SK-N-SH (cell line): ENCODE results near the gene ST3GAL6. TPM values are rescaled to one million over a fixed set of nuclear protein-coding genes. Genes with fewer than 3 reads are reported as not detected.

Experiments used
- CTCF ChIA-PET: fragments of 300-600, 350-600 bp; formaldehyde crosslinking; extraction: SDS; loops from one replicate; lab custom pipeline; 2021; lab: Yijun Ruan, JAX
- POLR2A ChIA-PET: fragments of 350-600 bp; sonication (Branson Sonifier 250); formaldehyde crosslinking; extraction: SDS; loops from one replicate; lab custom pipeline; 2020; ENCODE audit warnings: antibody characterized with exemption, inconsistent platforms; lab: Yijun Ruan, JAX
- DNase-seq: peaks from one replicate; pipeline ENCODE4 v3.0.0; 2012
- H2AFZ ChIP-seq: fragments of 200-600 bp; sonication (generic); 2 replicates; pipeline ENCODE4 v1.8.1; 2016; ENCODE audit warnings: antibody characterized with exemption, mild to moderate bottlenecking, low read depth
- H3F3A ChIP-seq: fragments of 200-600 bp; sonication (generic); replicated peaks from 2 replicates; pipeline ENCODE3; 2016; ENCODE audit warnings: antibody characterized with exemption, mild to moderate bottlenecking; ENCODE audit not compliant: insufficient read depth
- H3K27ac ChIP-seq, 2 experiments: fragments of 200-500 bp in 1 of 2; fragments of 200-600 bp in 1 of 2; sonication (Bioruptor generic) in 1 of 2; sonication (generic), shearing (Covaris generic) in 1 of 2; 2 replicates each; pipeline versions ENCODE4 v1.5.1 to v1.6.1; 2014 to 2016; ENCODE audit warnings: low read depth in 2 of 2, inconsistent platforms in 1 of 2, low read length in 1 of 2, mild to moderate bottlenecking in 1 of 2, mixed read lengths in 1 of 2
- H3K27me3 ChIP-seq: fragments of 200-600 bp; sonication (generic), shearing (Covaris generic); 2 replicates; pipeline ENCODE4 v1.6.1; 2016; ENCODE audit warnings: mixed run types; ENCODE audit not compliant: insufficient read depth
- H3K36me3 ChIP-seq, 2 experiments: fragments of 200-500 bp in 1 of 2; fragments of 200-600 bp in 1 of 2; sonication (Bioruptor generic) in 1 of 2; sonication (generic) in 1 of 2; replicated peaks in 1 of 2; 2 replicates each; pipeline versions ENCODE3 to v1.5.1; 2014 to 2016; ENCODE audit warnings: low read length in 1 of 2, mild to moderate bottlenecking in 1 of 2; ENCODE audit not compliant: insufficient read depth in 2 of 2, control insufficient read depth in 1 of 2
- H3K4me1 ChIP-seq, 2 experiments: fragments of 200-500 bp in 1 of 2; fragments of 200-600 bp in 1 of 2; sonication (Bioruptor generic) in 1 of 2; sonication (generic), shearing (Covaris generic) in 1 of 2; 2 replicates each; pipeline versions ENCODE4 v1.5.1 to v1.6.1; 2014 to 2016; ENCODE audit warnings: low read depth in 1 of 2, low read length in 1 of 2, mixed run types in 1 of 2; ENCODE audit not compliant: insufficient read depth in 2 of 2, control insufficient read depth in 1 of 2
- H3K4me2 ChIP-seq: fragments of 200-600 bp; sonication (generic), shearing (Covaris generic); 2 replicates; pipeline ENCODE4 v1.6.1; 2017; ENCODE audit warnings: mixed run types
- H3K4me3 ChIP-seq, 2 experiments: fragments of 200-500 bp in 1 of 2; fragments of 200-600 bp in 1 of 2; sonication (Bioruptor generic) in 1 of 2; sonication (generic), shearing (Covaris generic) in 1 of 2; 2 replicates each; pipeline versions ENCODE4 v1.5.1 to v1.8.1; 2014 to 2016; ENCODE audit warnings: low read depth in 2 of 2, inconsistent platforms in 1 of 2, low read length in 1 of 2, mild to moderate bottlenecking in 1 of 2, mixed read lengths in 1 of 2, moderate library complexity in 1 of 2
- H3K79me2 ChIP-seq: fragments of 200-600 bp; sonication (generic); 2 replicates; pipeline ENCODE4 v1.8.1; 2017; ENCODE audit warnings: mild to moderate bottlenecking; ENCODE audit not compliant: insufficient read depth
- H3K9ac ChIP-seq: fragments of 200-600 bp; sonication (generic); 2 replicates; pipeline ENCODE4 v1.6.1; 2017; ENCODE audit warnings: mixed run types
- H3K9me2 ChIP-seq: fragments of 200-600 bp; sonication (generic); 2 replicates; pipeline ENCODE4 v1.6.1; 2017; ENCODE audit warnings: mixed run types
- H3K9me3 ChIP-seq: fragments of 200-600 bp; sonication (generic); 2 replicates; pipeline ENCODE4 v1.6.1; 2017; ENCODE audit warnings: mixed run types, mild to moderate bottlenecking, moderate library complexity
- H4K20me1 ChIP-seq: fragments of 200-600 bp; sonication (generic); 2 replicates; pipeline ENCODE4 v1.6.1; 2017; ENCODE audit warnings: mild to moderate bottlenecking, mixed run types; ENCODE audit not compliant: insufficient read depth
- EZH2phosphoT487 ChIP-seq: fragments of 200-600 bp; sonication (generic); IDR thresholded peaks from 2 replicates; pipeline ENCODE4 v1.6.1; 2017; ENCODE audit warnings: low read depth, mixed run types, mild to moderate bottlenecking, antibody characterized with exemption, moderate library complexity, borderline replicate concordance
- GATA2 ChIP-seq: sonication (generic); formaldehyde crosslinking; IDR thresholded peaks from 2 replicates; pipeline ENCODE4 v1.5.0; 2020; ENCODE audit warnings: mild to moderate bottlenecking, missing genetic modification reagents
- MEF2A ChIP-seq: IDR thresholded peaks from 2 replicates; pipeline ENCODE4 v1.4.0; 2012; ENCODE audit warnings: low read depth, borderline replicate concordance
- NFIC ChIP-seq: IDR thresholded peaks from 2 replicates; pipeline ENCODE4 v1.4.0; 2012; ENCODE audit warnings: borderline replicate concordance
- NRF1 ChIP-seq: IDR thresholded peaks from 2 replicates; pipeline ENCODE4 v1.6.1; 2012; ENCODE audit warnings: low read depth, mild to moderate bottlenecking, low read length
- RAD21 ChIP-seq: IDR thresholded peaks from 2 replicates; pipeline ENCODE4 v1.6.1; 2012; ENCODE audit warnings: mild to moderate bottlenecking, low read length
- RFX5 ChIP-seq: IDR thresholded peaks from 2 replicates; pipeline ENCODE4 v1.6.1; 2012; ENCODE audit warnings: mild to moderate bottlenecking, improper control_type of control experiment, low read length
- SIN3A ChIP-seq: IDR thresholded peaks from 2 replicates; pipeline ENCODE4 v1.6.1; 2012; ENCODE audit warnings: low read depth, mild to moderate bottlenecking, low read length, moderate library complexity, borderline replicate concordance
- SMC3 ChIP-seq: IDR thresholded peaks from 2 replicates; pipeline ENCODE4 v1.6.1; 2012; ENCODE audit warnings: low read depth, low read length, improper control_type of control experiment
- TAF1 ChIP-seq: IDR thresholded peaks from 2 replicates; pipeline ENCODE4 v1.6.1; 2012; ENCODE audit warnings: low read depth, mild to moderate bottlenecking, low read length, moderate library complexity, borderline replicate concordance
- YY1 ChIP-seq: IDR thresholded peaks from 2 replicates; pipeline ENCODE4 v1.4.0; 2012; ENCODE audit warnings: low read depth, mild to moderate bottlenecking
- WGBS: methylation state at CpG from one replicate; pipeline ENCODE4 v1.1.6; 2017; ENCODE audit warnings: low lambda C conversion rate; 5-methylcytosine and 5-hydroxymethylcytosine counted together
- polyA plus RNA-seq, 3 experiments: library from polyadenylated mRNA; depleted of rRNA; stranded (reverse); fragments of >200 nt; gene quantifications; 2 replicates each; pipeline ENCODE4 v1.2.3, GENCODE V29; 2012
- TF ChIP-seq, protein P1 (sequence below): IDR thresholded peaks from 2 replicates; pipeline ENCODE4 v1.6.1; 2012; ENCODE audit warnings: mild to moderate bottlenecking, low read depth, low read length, moderate library complexity
- TF ChIP-seq, protein P2 (sequence below): IDR thresholded peaks from 2 replicates; pipeline ENCODE4; 2012

The ST3GAL6 gene
- polyA plus RNA-seq, 1 of the 3 experiments (the other 2 are of a cell fraction) = 16.3 TPM

DNA sequence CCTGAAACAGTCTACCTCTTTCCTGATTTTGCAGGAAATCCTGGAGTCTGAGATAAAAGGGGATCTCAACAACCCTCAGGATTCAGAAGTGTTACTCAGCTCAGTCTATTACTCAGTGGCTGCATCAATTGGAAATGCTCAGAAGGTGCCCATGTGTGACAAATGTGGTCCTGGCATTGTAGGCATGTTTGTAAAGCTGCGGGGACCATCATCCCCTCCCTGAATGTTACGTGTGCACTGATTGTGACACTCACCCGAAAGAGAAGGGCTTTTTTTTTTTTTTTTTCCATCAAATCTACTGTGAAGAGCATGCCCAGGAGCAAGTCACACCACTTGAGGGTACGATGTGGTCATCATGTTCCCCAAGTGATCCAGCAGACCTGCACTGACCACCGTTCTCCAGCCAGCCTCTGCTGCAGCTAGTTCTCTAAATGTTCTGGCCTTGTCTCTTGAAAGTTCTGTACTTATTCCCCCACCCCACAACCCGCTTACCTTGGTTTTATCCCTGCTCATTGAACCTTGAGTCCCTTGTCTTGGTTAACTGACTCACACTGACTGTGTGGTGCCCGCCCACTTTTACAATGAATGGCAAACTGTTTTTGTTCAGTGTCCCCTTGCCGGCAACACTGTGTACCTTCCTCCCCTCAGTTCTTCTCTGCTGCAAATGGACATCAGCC, 19.8 kb downstream of the ST3GAL6 start:
- no peak for DNase-seq
- H3K79me2 ChIP-seq = no peaks in the 10 kb centered on the region
- no peak overlapping the region for H3K9ac ChIP-seq
- no peak overlapping the region for H2AFZ ChIP-seq
- no peak overlapping the region for H3K4me2 ChIP-seq
- no peaks in the 10 kb centered on the region for H3K27me3 ChIP-seq
- no peaks in the 10 kb centered on the region for H3K9me2 ChIP-seq
- H3K9me3 ChIP-seq = no peaks in the 10 kb centered on the region
- 94% methylated on average over 6 of the region's 8 CpGs for WGBS
- H3K4me3 ChIP-seq = no peak overlapping the region
- H4K20me1 ChIP-seq = no peaks in the 10 kb centered on the region
- POLR2A ChIA-PET = no interaction called here
- H3F3A ChIP-seq = peaks cover 53% of the 10 kb centered on the region
- TF ChIP-seq RAD21 (no peak), SMC3 (no peak)
- TF ChIP-seq, protein P1, sequence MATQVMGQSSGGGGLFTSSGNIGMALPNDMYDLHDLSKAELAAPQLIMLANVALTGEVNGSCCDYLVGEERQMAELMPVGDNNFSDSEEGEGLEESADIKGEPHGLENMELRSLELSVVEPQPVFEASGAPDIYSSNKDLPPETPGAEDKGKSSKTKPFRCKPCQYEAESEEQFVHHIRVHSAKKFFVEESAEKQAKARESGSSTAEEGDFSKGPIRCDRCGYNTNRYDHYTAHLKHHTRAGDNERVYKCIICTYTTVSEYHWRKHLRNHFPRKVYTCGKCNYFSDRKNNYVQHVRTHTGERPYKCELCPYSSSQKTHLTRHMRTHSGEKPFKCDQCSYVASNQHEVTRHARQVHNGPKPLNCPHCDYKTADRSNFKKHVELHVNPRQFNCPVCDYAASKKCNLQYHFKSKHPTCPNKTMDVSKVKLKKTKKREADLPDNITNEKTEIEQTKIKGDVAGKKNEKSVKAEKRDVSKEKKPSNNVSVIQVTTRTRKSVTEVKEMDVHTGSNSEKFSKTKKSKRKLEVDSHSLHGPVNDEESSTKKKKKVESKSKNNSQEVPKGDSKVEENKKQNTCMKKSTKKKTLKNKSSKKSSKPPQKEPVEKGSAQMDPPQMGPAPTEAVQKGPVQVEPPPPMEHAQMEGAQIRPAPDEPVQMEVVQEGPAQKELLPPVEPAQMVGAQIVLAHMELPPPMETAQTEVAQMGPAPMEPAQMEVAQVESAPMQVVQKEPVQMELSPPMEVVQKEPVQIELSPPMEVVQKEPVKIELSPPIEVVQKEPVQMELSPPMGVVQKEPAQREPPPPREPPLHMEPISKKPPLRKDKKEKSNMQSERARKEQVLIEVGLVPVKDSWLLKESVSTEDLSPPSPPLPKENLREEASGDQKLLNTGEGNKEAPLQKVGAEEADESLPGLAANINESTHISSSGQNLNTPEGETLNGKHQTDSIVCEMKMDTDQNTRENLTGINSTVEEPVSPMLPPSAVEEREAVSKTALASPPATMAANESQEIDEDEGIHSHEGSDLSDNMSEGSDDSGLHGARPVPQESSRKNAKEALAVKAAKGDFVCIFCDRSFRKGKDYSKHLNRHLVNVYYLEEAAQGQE = no peak
- TF ChIP-seq, all 33 proteins: peak for 0
- CTCF ChIA-PET = no interaction called here
- Histone ChIP-seq H3K4me1 (peaks cover 3 to 46% of the 10 kb centered on the region in 2 experiments), H3K36me3 (peaks cover 0 to 54% of the 10 kb centered on the region in 2 experiments), H3K27ac (no peak overlapping the region)

DNA sequence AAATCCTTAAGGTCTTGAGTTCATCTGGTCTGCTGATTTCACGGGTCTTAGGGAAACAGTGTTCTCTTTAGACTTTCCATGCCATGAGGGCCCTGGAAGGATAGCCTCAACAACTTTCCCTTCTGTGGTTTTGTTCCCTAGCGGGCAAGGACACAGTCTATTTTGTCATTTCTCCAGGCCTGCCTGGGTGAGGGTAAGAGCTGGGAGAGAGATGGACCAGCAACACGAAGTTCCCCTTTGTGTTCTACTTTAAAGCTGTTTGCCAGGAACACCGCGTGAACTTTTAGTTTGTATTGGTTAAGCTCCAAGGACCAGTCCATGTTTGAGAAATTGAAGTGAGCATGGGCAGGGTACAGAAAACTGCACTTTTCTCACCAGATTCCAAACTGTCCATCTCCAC, 20.9 kb downstream of the ST3GAL6 start:
- peaks cover 12 to 35% of the 10 kb centered on the region in 2 experiments for H3K4me1 ChIP-seq
- no peaks in the 10 kb centered on the region for H3K27me3 ChIP-seq
- H3F3A ChIP-seq = peaks cover 54% of the 10 kb centered on the region
- H3K9ac ChIP-seq = no peak overlapping the region
- no peak overlapping the region for H2AFZ ChIP-seq
- no peak for TF ChIP-seq MEF2A
- no peak for TF ChIP-seq SIN3A
- TF ChIP-seq NFIC = no peak
- TF ChIP-seq GATA2 (CRISPR knock-in tag) = no peak
- no peak for TF ChIP-seq NRF1
- TF ChIP-seq YY1 = no peak
- TF ChIP-seq EZH2phosphoT487 = no peak
- TF ChIP-seq, protein P1 = no peak
- TF ChIP-seq, protein P2, sequence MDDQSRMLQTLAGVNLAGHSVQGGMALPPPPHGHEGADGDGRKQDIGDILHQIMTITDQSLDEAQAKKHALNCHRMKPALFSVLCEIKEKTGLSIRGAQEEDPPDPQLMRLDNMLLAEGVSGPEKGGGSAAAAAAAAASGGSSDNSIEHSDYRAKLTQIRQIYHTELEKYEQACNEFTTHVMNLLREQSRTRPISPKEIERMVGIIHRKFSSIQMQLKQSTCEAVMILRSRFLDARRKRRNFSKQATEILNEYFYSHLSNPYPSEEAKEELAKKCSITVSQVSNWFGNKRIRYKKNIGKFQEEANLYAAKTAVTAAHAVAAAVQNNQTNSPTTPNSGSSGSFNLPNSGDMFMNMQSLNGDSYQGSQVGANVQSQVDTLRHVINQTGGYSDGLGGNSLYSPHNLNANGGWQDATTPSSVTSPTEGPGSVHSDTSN = no peak
- no peak for TF ChIP-seq SMC3
- no peak for TF ChIP-seq RFX5
- TF ChIP-seq TAF1 = no peak
- CTCF ChIA-PET = interaction anchor here (1.1 kb wide), 1 partner anchor 10 kb away, joined by 3 read pairs; no protein-coding TSS in a partner anchor
- no peaks in the 10 kb centered on the region for H4K20me1 ChIP-seq
- no peak for DNase-seq
- no peak overlapping the region for H3K4me2 ChIP-seq
- H3K9me3 ChIP-seq = no peaks in the 10 kb centered on the region
- WGBS = 94% methylated on average over 5 of the region's 5 CpGs
- no peaks in the 10 kb centered on the region for H3K9me2 ChIP-seq
- no peak overlapping the region for H3K4me3 ChIP-seq
- H3K36me3 ChIP-seq = peaks cover 0 to 57% of the 10 kb centered on the region in 2 experiments
- peak overlapping the region in 1 of 2 experiments; percentile 73; a peak in 2 of 4 replicates for H3K27ac ChIP-seq
- POLR2A ChIA-PET = no interaction called here
- H3K79me2 ChIP-seq = no peaks in the 10 kb centered on the region
